Measurements from ENCODE around the gene ATP2C1.
"Not testable (repeated sequence)": the region's sequence is repeated elsewhere in the genome, so short reads cannot be mapped to it uniquely, and the experiment has no call there.

The ATP2C1 gene

GRCh38 chr3:130935761-130936492 lies 42.0 kb downstream of the ATP2C1 start:
- in situ Hi-C loops (cut with MboI; ENCODE audit: low sequenced_read_pairs): no loop called here

- in situ Hi-C loops (cut with MboI; ENCODE audit: low sequenced_read_pairs): no loop called here
Measured at GRCh38 chr3:130939753-130940152, 45.9 kb downstream of the ATP2C1 start.

- in situ Hi-C loops (cut with MboI; ENCODE audit: low sequenced_read_pairs): no loop called here
Measured at GRCh38 chr3:130941793-130942192, 47.9 kb downstream of the ATP2C1 start.

GRCh38 chr3:130946882-130947281 lies 53.0 kb downstream of the ATP2C1 start:
- in situ Hi-C loops (cut with MboI; ENCODE audit: low sequenced_read_pairs): no loop called here

GRCh38 chr3:130948001-130948773 lies 54.3 kb downstream of the ATP2C1 start:
- in situ Hi-C loops (cut with MboI; ENCODE audit: low sequenced_read_pairs): no loop called here

- in situ Hi-C loops (cut with MboI; ENCODE audit: low sequenced_read_pairs): no loop called here
Measured at GRCh38 chr3:130948929-130949328, 55.0 kb downstream of the ATP2C1 start.

GRCh38 chr3:130950124-130950523 lies 56.2 kb downstream of the ATP2C1 start:
- in situ Hi-C loops (cut with MboI; ENCODE audit: low sequenced_read_pairs): no loop called here

GRCh38 chr3:130950641-130951040 lies 56.8 kb downstream of the ATP2C1 start:
- in situ Hi-C loops (cut with MboI; ENCODE audit: low sequenced_read_pairs): no loop called here

- in situ Hi-C loops (cut with MboI; ENCODE audit: low sequenced_read_pairs): no loop called here
Measured at GRCh38 chr3:130955481-130955880, 61.6 kb downstream of the ATP2C1 start.

- in situ Hi-C loops (cut with MboI; ENCODE audit: low sequenced_read_pairs): no loop called here
Measured at GRCh38 chr3:130956281-130956680, 62.4 kb downstream of the ATP2C1 start.

GRCh38 chr3:130956721-130957120 lies 62.8 kb downstream of the ATP2C1 start:
- in situ Hi-C loops (cut with MboI; ENCODE audit: low sequenced_read_pairs): no loop called here

- in situ Hi-C loops (cut with MboI; ENCODE audit: low sequenced_read_pairs): no loop called here
Measured at GRCh38 chr3:130960139-130960795, 66.4 kb downstream of the ATP2C1 start.

- in situ Hi-C loops (cut with MboI; ENCODE audit: low sequenced_read_pairs): no loop called here
Measured at GRCh38 chr3:130961458-130961857, 67.6 kb downstream of the ATP2C1 start.

GRCh38 chr3:130963444-130963843 lies 69.6 kb downstream of the ATP2C1 start:
- in situ Hi-C loops (cut with MboI; ENCODE audit: low sequenced_read_pairs): no loop called here

- in situ Hi-C loops (cut with MboI; ENCODE audit: low sequenced_read_pairs): no loop called here
Measured at GRCh38 chr3:130963878-130964277, 70.0 kb downstream of the ATP2C1 start.

GRCh38 chr3:130967281-130967680 lies 73.4 kb downstream of the ATP2C1 start:
- in situ Hi-C loops (cut with MboI; ENCODE audit: low sequenced_read_pairs): no loop called here

- in situ Hi-C loops (cut with MboI; ENCODE audit: low sequenced_read_pairs): no loop called here
Measured at GRCh38 chr3:130968221-130968620, 74.3 kb downstream of the ATP2C1 start.

GRCh38 chr3:130969621-130970020 lies 75.7 kb downstream of the ATP2C1 start:
- in situ Hi-C loops (cut with MboI; ENCODE audit: low sequenced_read_pairs): no loop called here

- in situ Hi-C loops (cut with MboI; ENCODE audit: low sequenced_read_pairs): no loop called here
Measured at GRCh38 chr3:130971208-130971607, 77.3 kb downstream of the ATP2C1 start.

- in situ Hi-C loops (cut with MboI; ENCODE audit: low sequenced_read_pairs): not testable (repeated sequence)
Measured at GRCh38 chr3:130972592-130972991, 78.7 kb downstream of the ATP2C1 start.

- in situ Hi-C loops (cut with MboI; ENCODE audit: low sequenced_read_pairs): no loop called here
Measured at GRCh38 chr3:130973406-130973805, 79.5 kb downstream of the ATP2C1 start.

GRCh38 chr3:130974201-130974600 lies 80.3 kb downstream of the ATP2C1 start:
- in situ Hi-C loops (cut with MboI; ENCODE audit: low sequenced_read_pairs): no loop called here
